IMR-90 (cell line): ENCODE data around the gene FEM1B. TPM values are rescaled to one million over a fixed set of nuclear protein-coding genes. Genes with fewer than 3 reads are reported as not detected.

Experiments used
- ATAC-seq: fragments of 200-7000 bp; cut with Tn5 transposase; 2 replicates; pipeline ENCODE4 v1.9.1; 2020; ENCODE audit warnings: low read depth, mild to moderate bottlenecking, moderate library complexity
- BruUV-seq: library from RNA; stranded (reverse); fragments of 400-500 nt; replicated peaks from 2 replicates; lab custom pipeline; 2021; lab: Mats Ljungman, UMichigan
- CTCF ChIA-PET: fragments of 300-600 bp; formaldehyde crosslinking; extraction: SDS; loops from one replicate; lab custom pipeline; 2021; ENCODE audit warnings: antibody characterized with exemption; lab: Yijun Ruan, JAX
- POLR2A ChIA-PET: fragments of 300-600 bp; sonication (Branson Sonifier 250); formaldehyde crosslinking; loops from one replicate; lab custom pipeline; 2022; ENCODE audit warnings: antibody characterized with exemption; ENCODE audit not compliant: unreplicated experiment; lab: Charles Lee
- DNase-seq: peaks from one replicate; pipeline ENCODE4 v3.0.0; 2013
- H2AFZ ChIP-seq: replicated peaks from 2 replicates; pipeline ENCODE3; 2013; ENCODE audit warnings: low read length, mild to moderate bottlenecking; ENCODE audit not compliant: poor library complexity
- H2AK5ac ChIP-seq: 2 replicates; pipeline ENCODE4 v1.6.1; 2013; ENCODE audit warnings: low read depth, low read length, inconsistent platforms
- H2AK9ac ChIP-seq: replicated peaks from 2 replicates; pipeline ENCODE3; 2013; ENCODE audit warnings: mild to moderate bottlenecking, low read depth, low read length, moderate library complexity; ENCODE audit not compliant: poor library complexity
- H2BK120ac ChIP-seq: 2 replicates; pipeline ENCODE4 v1.6.1; 2013; ENCODE audit warnings: low read depth, low read length, inconsistent platforms
- H2BK15ac ChIP-seq: 3 replicates; pipeline ENCODE4 v1.6.1; 2013; ENCODE audit warnings: low read depth, low read length, inconsistent platforms
- H2BK20ac ChIP-seq: 2 replicates; pipeline ENCODE4 v1.6.1; 2013; ENCODE audit warnings: low read depth, mild to moderate bottlenecking, inconsistent platforms, low read length, moderate library complexity
- H2BK5ac ChIP-seq: 2 replicates; pipeline ENCODE4 v1.6.1; 2013; ENCODE audit warnings: mild to moderate bottlenecking, low read depth, low read length, inconsistent platforms; ENCODE audit not compliant: poor library complexity, severe bottlenecking
- H3K14ac ChIP-seq: replicated peaks from 2 replicates; pipeline ENCODE4 v1.6.1; 2013; ENCODE audit warnings: low read depth, low read length, inconsistent platforms
- H3K18ac ChIP-seq: 2 replicates; pipeline ENCODE4 v1.6.1; 2013; ENCODE audit warnings: low read depth, low read length, control low read depth
- H3K23ac ChIP-seq: 2 replicates; pipeline ENCODE4 v1.6.1; 2013; ENCODE audit warnings: low read depth, low read length, inconsistent platforms
- H3K27ac ChIP-seq: 2 replicates; pipeline ENCODE4 v1.5.1; 2013; ENCODE audit warnings: mild to moderate bottlenecking, control low read depth, low read length; ENCODE audit not compliant: insufficient read depth
- H3K27me3 ChIP-seq: 2 replicates; pipeline ENCODE4 v1.6.1; 2013; ENCODE audit warnings: low read length; ENCODE audit not compliant: control insufficient read depth, insufficient read depth
- H3K36me3 ChIP-seq: 2 replicates; pipeline ENCODE4 v1.6.1; 2013; ENCODE audit warnings: low read length, mixed read lengths; ENCODE audit not compliant: control insufficient read depth, insufficient read depth
- H3K4ac ChIP-seq: 2 replicates; pipeline ENCODE4 v1.6.1; 2013; ENCODE audit warnings: low read depth, low read length, inconsistent platforms
- H3K4me1 ChIP-seq: 2 replicates; pipeline ENCODE4 v1.6.1; 2013; ENCODE audit warnings: low read length, mixed read lengths; ENCODE audit not compliant: control insufficient read depth, insufficient read depth
- H3K4me2 ChIP-seq: 2 replicates; pipeline ENCODE4 v1.6.1; 2013; ENCODE audit warnings: low read depth, mild to moderate bottlenecking, control low read depth, low read length, moderate library complexity
- H3K4me3 ChIP-seq: 2 replicates; pipeline ENCODE4 v1.5.1; 2013; ENCODE audit warnings: low read depth, mild to moderate bottlenecking, control low read depth, low read length, moderate library complexity; ENCODE audit not compliant: insufficient read depth
- H3K56ac ChIP-seq: 2 replicates; pipeline ENCODE4 v1.6.1; 2013; ENCODE audit warnings: low read length, inconsistent platforms; ENCODE audit not compliant: insufficient read depth; ENCODE audit errors: extremely low read depth
- H3K79me1 ChIP-seq, 2 experiments: 2 replicates each; pipeline ENCODE4 v1.6.1; 2013; ENCODE audit warnings: low read length in 2 of 2, inconsistent platforms in 1 of 2, low read depth in 1 of 2
- H3K9ac ChIP-seq: 2 replicates; pipeline ENCODE4 v1.6.1; 2013; ENCODE audit warnings: low read depth, low read length, control low read depth
- H3K9me1 ChIP-seq: 2 replicates; pipeline ENCODE4 v1.6.1; 2013; ENCODE audit warnings: low read length, inconsistent platforms; ENCODE audit not compliant: insufficient read depth
- H3K9me3 ChIP-seq: 2 replicates; pipeline ENCODE4 v1.6.1; 2013; ENCODE audit warnings: low read length; ENCODE audit not compliant: control insufficient read depth, insufficient read depth
- H4K20me1 ChIP-seq: 2 replicates; pipeline ENCODE4 v1.6.1; 2013; ENCODE audit warnings: low read length, inconsistent platforms; ENCODE audit not compliant: insufficient read depth
- H4K5ac ChIP-seq: 2 replicates; pipeline ENCODE4 v1.6.1; 2013; ENCODE audit warnings: mild to moderate bottlenecking, low read depth, low read length, control low read depth
- H4K8ac ChIP-seq, 2 experiments: 2 replicates each; pipeline ENCODE4 v1.6.1; 2013; ENCODE audit warnings: low read depth in 2 of 2, low read length in 2 of 2, control low read depth in 1 of 2, inconsistent platforms in 1 of 2
- H4K91ac ChIP-seq: 2 replicates; pipeline ENCODE4 v1.6.1; 2013; ENCODE audit warnings: low read depth, low read length, inconsistent platforms; ENCODE audit not compliant: insufficient read depth
- FOS ChIP-seq: fragments of 150-350 bp; IDR thresholded peaks from 2 replicates; pipeline ENCODE4 v1.6.1; 2016; ENCODE audit warnings: low read depth, low read length
- MAZ ChIP-seq: IDR thresholded peaks from 2 replicates; pipeline ENCODE4 v1.6.1; 2012; ENCODE audit warnings: low read depth, mild to moderate bottlenecking, low read length, improper control_type of control experiment, moderate library complexity, borderline replicate concordance
- RCOR1 ChIP-seq: IDR thresholded peaks from 2 replicates; pipeline ENCODE4 v1.6.1; 2012; ENCODE audit warnings: mild to moderate bottlenecking, low read length, improper control_type of control experiment; ENCODE audit not compliant: insufficient replicate concordance
- WGBS, 2 experiments: methylation state at CpG; one replicate each; pipeline versions ENCODE4 v1.1.5 to v1.1.7; 2013; ENCODE audit warnings: missing lambda C conversion rate in 2 of 2; ENCODE audit not compliant: insufficient read length in 1 of 2; ENCODE audit errors: extremely low coverage in 2 of 2; 5-methylcytosine and 5-hydroxymethylcytosine counted together
- dilution Hi-C: fragments of 300-500 bp; cut with HindIII; formaldehyde crosslinking; loops from one replicate; pipeline ENCODE4 v1.14.3; 2018; ENCODE audit warnings: low sequenced_read_pairs; ENCODE audit not compliant: unreplicated experiment
- in situ Hi-C: fragments of 300-500 bp; cut with MboI; formaldehyde crosslinking; loops from 3 replicates; pipeline ENCODE4 v1.14.3; 2019; ENCODE audit warnings: low sequenced_read_pairs, inconsistent platforms, mixed read lengths
- intact Hi-C: fragments of 100-400 bp; cut with micrococcal nuclease; formaldehyde crosslinking; loops from 2 replicates; pipeline ENCODE4 v1.10.0; 2022
- polyA plus RNA-seq, 3 experiments: library from polyadenylated mRNA; depleted of rRNA; stranded (reverse); fragments of >200 nt; gene quantifications; 2 replicates each; pipeline ENCODE4 v1.2.3, GENCODE V29; 2012; ENCODE audit warnings: low replicate concordance in 1 of 3
- total RNA-seq: library from RNA; depleted of rRNA; stranded (reverse); fragments of >200 nt; gene quantifications from 2 replicates; pipeline ENCODE4 v1.2.3, GENCODE V29; 2012

FEM1B gene
- total and polyA plus RNA-seq, 2 of the 4 experiments (the other 2 are of a cell fraction): 16.9 to 51.4 TPM

DNA sequence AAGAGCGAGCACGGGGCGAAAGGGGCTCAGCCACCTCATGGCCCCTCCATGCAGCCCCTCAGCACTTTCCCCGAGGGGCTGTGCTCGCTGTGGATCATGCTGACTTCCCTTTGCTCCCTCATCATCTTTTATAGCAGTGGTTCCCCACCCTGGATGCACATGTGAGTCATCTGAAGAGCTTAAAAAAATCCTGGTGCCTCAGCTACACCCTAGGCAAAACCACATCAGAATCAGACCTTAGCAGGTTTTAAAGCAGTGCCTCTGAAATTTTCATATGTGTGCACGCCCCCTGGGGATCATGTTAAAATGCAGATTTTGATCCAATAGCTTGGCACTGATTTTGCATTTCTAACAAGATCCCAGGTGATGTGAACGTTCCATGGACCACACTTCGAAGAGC lies 50.9 kb downstream of the FEM1B start:
- Histone ChIP-seq H4K5ac (no peak overlapping the region), H3K27me3 (no peaks in the 10 kb centered on the region), H3K4me2 (no peak overlapping the region), H3K9me1 (peaks cover 2% of the 10 kb centered on the region), H2BK15ac (no peak overlapping the region), H2AK9ac (peak overlapping the region; percentile 55), H3K79me1 (no peaks in the 10 kb centered on the region), H3K18ac (no peak overlapping the region), H4K91ac (no peak overlapping the region), H3K14ac (no peak overlapping the region), H3K9ac (no peak overlapping the region), H2AK5ac (no peak overlapping the region), H2BK5ac (no peak overlapping the region), H3K27ac (no peak overlapping the region), H3K9me3 (no peaks in the 10 kb centered on the region), H4K8ac (no peak overlapping the region), H3K4ac (no peak overlapping the region), H3K56ac (no peak overlapping the region), H4K20me1 (no peaks in the 10 kb centered on the region), H3K4me1 (peaks cover under 1% of the 10 kb centered on the region; the same call in 1 of the 2 replicates), H2BK120ac (no peak overlapping the region), H2AFZ (no peak overlapping the region), H3K23ac (no peak overlapping the region), H3K36me3 (peaks cover 7% of the 10 kb centered on the region; the same call in 1 of the 2 replicates), H2BK20ac (no peak overlapping the region), H3K4me3 (no peak overlapping the region)
- CTCF ChIA-PET: no interaction called here
- WGBS, 2 experiments: 100% methylated on average over 1 of the region's 8 CpGs; no CpG with 5 or more reads in 1 of the 2 experiments
- POLR2A ChIA-PET: no interaction called here
- TF ChIP-seq MAZ: no peak
- TF ChIP-seq RCOR1: no peak
- no peak for TF ChIP-seq FOS
- dilution Hi-C loops: no loop called here
- BruUV-seq: no TSS peak
- in situ Hi-C loops: no loop called here
- no peak for DNase-seq
- intact Hi-C loops: no loop called here
- ATAC-seq: no peak
